Measurements from ENCODE around the gene PLCD3. TPM values are rescaled to one million over a fixed set of nuclear protein-coding genes. Genes with fewer than 3 reads are reported as not detected.
A peak's percentile ranks its signal among the peaks of the same experiment; 100 is the strongest.

The PLCD3 gene
- total and polyA plus RNA-seq, 8 donors = 7.6 to 215 (median 42.1) TPM

- TF ChIP-seq EP300 (IDR thresholded peaks at IDR 0.05) (no peak), POLR2A (IDR thresholded peaks at IDR 0.05) (no peak), POLR2AphosphoS5 (IDR thresholded peaks at IDR 0.05) (peak in 2 of 3 donors; percentile 22 to 77), CTCF (IDR thresholded peaks at IDR 0.05) (peak in 5 of 7 experiments; percentile 60 to 88 (median 74))
- DNase-seq = peak; percentile 91 to 93
- Histone ChIP-seq H3K4me1 (peaks cover 14 to 38% (median 25%) of the 10 kb centered on the region in 4 donors), H3K4me3 (no peak overlapping the region), H3K27me3 (no peaks in the 10 kb centered on the region), H3K9me3 (no peaks in the 10 kb centered on the region), H3K27ac (peak overlapping the region in 3 of 5 donors; percentile 39 to 68 (median 61)), H3K36me3 (peaks cover 93 to 100% (median 96%) of the 10 kb centered on the region in 4 donors)
- WGBS, 5 donors = 44 to 49% (median 47%) methylated on average over 9 of the region's 9 CpGs
- intact Hi-C loops (cut with DNase I; ENCODE audit: low total_unique reads) = no loop called here
These were observed 33.3 kb downstream of the PLCD3 start for GRCh38 chr17:45098869-45099616.

GRCh38 chr17:45098081-45098868 is 34.0 kb downstream of the PLCD3 start:
- intact Hi-C loops (cut with DNase I; ENCODE audit: low total_unique reads) = no loop called here
- TF ChIP-seq POLR2AphosphoS5 (IDR thresholded peaks at IDR 0.05) (no peak), CTCF (IDR thresholded peaks at IDR 0.05) (no peak), EP300 (IDR thresholded peaks at IDR 0.05) (no peak), POLR2A (IDR thresholded peaks at IDR 0.05) (no peak)
- H3K4me3 ChIP-seq = no peak overlapping the region
- peaks cover 21 to 46% (median 32%) of the 10 kb centered on the region in 4 donors for H3K4me1 ChIP-seq
- DNase-seq = no peak
- H3K27me3 ChIP-seq = no peaks in the 10 kb centered on the region
- no peaks in the 10 kb centered on the region for H3K9me3 ChIP-seq
- WGBS, 5 donors = 74 to 87% (median 82%) methylated on average over 11 to 13 of the region's 13 CpGs
- peaks cover 93 to 100% (median 96%) of the 10 kb centered on the region in 4 donors for H3K36me3 ChIP-seq
- H3K27ac ChIP-seq = peak overlapping the region in 4 of 5 donors; percentile 29 to 68 (median 50)

- H3K4me1 ChIP-seq = peaks cover 34 to 55% (median 45%) of the 10 kb centered on the region in 4 donors
- H3K27me3 ChIP-seq = no peaks in the 10 kb centered on the region
- no peak overlapping the region for H3K4me3 ChIP-seq
- H3K9me3 ChIP-seq = no peaks in the 10 kb centered on the region
- no peak for TF ChIP-seq CTCF (IDR thresholded peaks at IDR 0.05)
- no peak for TF ChIP-seq POLR2A (IDR thresholded peaks at IDR 0.05)
- no peak for TF ChIP-seq POLR2AphosphoS5 (IDR thresholded peaks at IDR 0.05)
- TF ChIP-seq EP300 (IDR thresholded peaks at IDR 0.05) = no peak
- intact Hi-C loops (cut with DNase I; ENCODE audit: low total_unique reads) = no loop called here
- 89 to 97% (median 94%) methylated on average over 11 of the region's 11 CpGs for WGBS, 5 donors
- peak overlapping the region in 3 of 5 donors; percentile 10 to 85 (median 54) for H3K27ac ChIP-seq
- H3K36me3 ChIP-seq = peaks cover 82 to 100% (median 92%) of the 10 kb centered on the region in 4 donors
- DNase-seq = no peak
These were observed 35.4 kb downstream of the PLCD3 start for GRCh38 chr17:45096926-45097325.

- H3K36me3 ChIP-seq = peaks cover 75 to 100% (median 92%) of the 10 kb centered on the region in 4 donors
- DNase-seq = peak in 1 of 2 donors; percentile 63
These were observed 36.2 kb downstream of the PLCD3 start for GRCh38 chr17:45096141-45096540.

More at GRCh38 chr17:45096141-45096540, 36.2 kb downstream of the PLCD3 start:
- H3K4me3 ChIP-seq = no peak overlapping the region
- 74 to 82% (median 75%) methylated on average over 3 of the region's 3 CpGs for WGBS, 5 donors
- intact Hi-C loops (cut with DNase I; ENCODE audit: low total_unique reads) = no loop called here
- no peaks in the 10 kb centered on the region for H3K27me3 ChIP-seq
- no peak for TF ChIP-seq POLR2AphosphoS5 (IDR thresholded peaks at IDR 0.05)
- TF ChIP-seq CTCF (IDR thresholded peaks at IDR 0.05) = peak in 4 of 7 experiments; percentile 15 to 33 (median 23)
- peak overlapping the region in 3 of 5 donors; percentile 10 to 85 (median 54) for H3K27ac ChIP-seq
- H3K4me1 ChIP-seq = peaks cover 38 to 59% (median 48%) of the 10 kb centered on the region in 4 donors
- H3K9me3 ChIP-seq = no peaks in the 10 kb centered on the region
